Erythroblast (primary cell): ENCODE results near the gene TRIP13.

Experiments used
- GATA1 ChIP-seq: IDR thresholded peaks from 2 replicates; pipeline ENCODE4 v1.6.1; 2011; ENCODE audit warnings: low read depth, mild to moderate bottlenecking, control low read depth, low read length, moderate library complexity
- POLR2A ChIP-seq: IDR thresholded peaks from 2 replicates; pipeline ENCODE4 v1.6.1; 2011; ENCODE audit warnings: mild to moderate bottlenecking, low read length

DNA sequence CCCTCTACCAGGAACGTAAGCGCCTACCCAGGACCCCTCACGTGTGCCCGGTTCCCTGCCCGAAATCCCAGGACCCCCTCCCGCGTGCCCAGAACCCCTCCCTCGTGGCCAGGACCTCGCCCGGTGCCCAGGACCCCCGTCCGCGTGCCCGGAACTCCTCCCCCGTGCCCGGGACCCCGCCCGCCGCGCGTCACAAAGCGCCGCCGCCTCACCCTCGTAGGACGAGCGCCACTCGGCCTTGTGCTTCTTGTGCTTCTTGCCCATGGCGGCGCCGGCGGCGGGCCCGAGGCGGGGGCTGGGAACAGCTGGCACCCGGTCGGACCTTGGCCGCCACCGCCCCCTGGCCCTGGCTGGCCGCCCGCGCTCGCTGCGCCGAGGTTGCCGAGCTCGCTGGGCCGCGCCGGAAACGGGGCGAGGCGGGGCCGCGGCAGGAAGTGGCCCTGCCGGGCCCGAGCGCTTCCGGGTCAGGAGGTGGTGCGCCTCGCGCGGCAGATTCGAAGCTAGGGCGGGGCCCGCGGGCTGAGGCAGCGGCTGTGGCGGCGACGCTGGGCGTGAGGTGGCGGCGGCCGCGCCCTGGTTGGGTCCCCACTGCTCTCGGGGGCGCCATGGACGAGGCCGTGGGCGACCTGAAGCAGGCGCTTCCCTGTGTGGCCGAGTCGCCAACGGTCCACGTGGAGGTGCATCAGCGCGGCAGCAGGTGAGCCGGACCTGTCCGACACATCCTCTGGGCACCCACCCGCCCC is at the start of gene TRIP13, which contains the start of gene BRD9:
- peak; percentile 76 for TF ChIP-seq POLR2A
- TF ChIP-seq GATA1, result no peak
